ENCODE results near the gene ABHD16B. TPM values are rescaled to one million over a fixed set of nuclear protein-coding genes. Genes with fewer than 3 reads are reported as not detected.

The ABHD16B gene
- total RNA-seq, result 0.09 TPM in 1 of 2 replicates, not detected in the other

DNA sequence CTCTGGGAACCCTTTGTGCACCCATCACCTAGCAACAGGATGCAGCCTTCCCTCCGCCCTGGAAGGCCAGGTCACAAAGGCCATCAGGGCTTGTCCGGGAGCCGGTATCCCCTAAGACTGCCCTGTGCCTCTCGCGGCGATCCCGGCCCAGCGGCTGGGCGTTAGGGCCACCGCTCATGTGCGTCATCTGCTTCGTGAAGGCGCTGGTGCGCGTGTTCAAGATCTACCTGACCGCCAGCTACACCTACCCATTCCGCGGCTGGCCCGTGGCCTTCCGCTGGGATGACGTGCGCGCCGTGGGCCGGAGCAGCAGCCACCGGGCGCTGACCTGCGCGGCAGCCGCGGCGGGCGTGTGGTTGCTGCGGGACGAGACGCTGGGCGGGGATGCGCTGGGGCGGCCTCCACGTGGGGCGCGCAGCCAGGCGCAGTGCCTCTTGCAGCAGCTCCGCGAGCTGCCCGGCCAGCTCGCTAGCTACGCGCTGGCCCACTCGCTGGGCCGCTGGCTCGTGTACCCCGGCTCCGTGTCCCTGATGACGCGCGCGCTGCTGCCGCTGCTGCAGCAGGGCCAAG, at the start of gene ABHD16B:
ABHD16B (plus strand) TSS at position 134 of the 570 bp plus-strand sequence; CDS start at position 177, 43 bp downstream.

DNA sequence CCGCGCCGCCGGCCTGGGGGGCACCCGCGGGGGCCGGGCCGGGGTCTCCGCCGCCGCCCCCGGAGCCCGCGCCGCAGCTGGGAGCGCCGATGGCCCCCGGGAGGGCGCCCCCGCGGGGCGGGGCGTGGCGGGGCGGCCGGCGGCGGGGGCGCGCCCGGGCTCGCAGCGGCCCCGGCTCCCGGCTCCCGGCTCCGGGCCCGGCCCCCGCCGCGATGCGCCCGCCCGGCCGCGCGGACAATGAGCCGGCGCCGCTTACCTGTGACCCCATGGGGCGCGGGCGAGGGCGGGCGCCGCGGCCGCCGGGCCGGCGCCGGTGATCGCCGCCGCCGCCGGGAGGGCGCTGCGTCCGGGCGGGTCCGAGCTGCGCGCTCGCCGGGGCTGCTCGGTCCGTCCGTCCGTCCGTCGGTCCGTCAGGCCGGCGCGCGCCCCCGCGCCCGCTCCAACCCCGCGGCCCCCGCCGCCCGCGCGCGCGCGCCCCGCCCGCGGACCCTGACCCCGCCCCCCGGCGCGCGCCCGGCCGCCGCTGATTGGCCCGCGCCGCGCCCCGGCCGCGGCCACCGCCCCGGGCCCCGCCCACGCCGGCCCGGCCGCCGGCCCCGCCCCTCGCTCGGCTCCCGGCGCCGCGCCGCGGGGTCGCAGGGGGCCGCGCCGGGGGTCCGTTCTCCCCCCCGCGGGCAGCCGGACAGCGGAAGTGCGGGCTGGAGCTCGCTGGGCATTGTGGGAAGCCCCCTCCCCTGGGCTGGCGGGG, 30.3 kb upstream of the ABHD16B start, which contains the start of gene ZBTB46:
ZBTB46 (minus strand) TSS at position 424 of the 748 bp plus-strand sequence. CDS start 40,507 bp downstream, outside the sequence.

DNA sequence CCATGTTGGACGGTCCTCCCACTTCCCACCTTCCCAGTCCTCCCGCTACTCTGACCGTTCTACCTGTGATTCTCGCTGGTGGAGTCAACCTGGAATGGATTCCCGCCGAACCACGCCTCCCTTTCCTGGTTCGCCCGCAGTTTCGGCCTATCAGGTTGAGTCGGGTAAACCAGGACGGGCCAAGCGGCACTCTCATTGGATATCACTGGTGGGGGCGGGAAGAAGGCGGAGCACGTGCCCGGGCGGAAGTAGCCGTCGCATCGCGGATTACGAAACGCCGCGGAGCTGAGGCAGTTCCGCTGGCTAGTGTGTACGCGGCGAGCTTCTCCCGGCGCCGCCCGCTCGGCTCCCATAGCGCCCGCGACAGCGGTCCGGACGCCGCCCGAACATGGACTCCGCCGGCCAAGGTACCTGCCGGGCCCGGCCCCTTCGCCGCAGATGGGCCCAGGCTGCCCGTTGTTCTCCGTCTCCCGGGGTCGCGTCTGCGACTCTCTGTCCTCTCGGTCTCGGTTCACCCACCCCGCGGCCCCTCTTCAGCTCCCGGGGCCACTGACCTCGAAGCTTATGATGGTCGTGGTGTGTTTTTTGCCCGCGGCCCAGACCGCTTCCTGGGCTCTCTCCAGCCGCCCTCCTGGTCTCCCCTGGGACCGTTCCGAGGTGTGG, 3.8 kb downstream of the ABHD16B start, which contains the start of gene TPD52L2:
TPD52L2 (plus strand) TSS at position 293 of the 663 bp plus-strand sequence; CDS start at position 389, 96 bp downstream.

DNA sequence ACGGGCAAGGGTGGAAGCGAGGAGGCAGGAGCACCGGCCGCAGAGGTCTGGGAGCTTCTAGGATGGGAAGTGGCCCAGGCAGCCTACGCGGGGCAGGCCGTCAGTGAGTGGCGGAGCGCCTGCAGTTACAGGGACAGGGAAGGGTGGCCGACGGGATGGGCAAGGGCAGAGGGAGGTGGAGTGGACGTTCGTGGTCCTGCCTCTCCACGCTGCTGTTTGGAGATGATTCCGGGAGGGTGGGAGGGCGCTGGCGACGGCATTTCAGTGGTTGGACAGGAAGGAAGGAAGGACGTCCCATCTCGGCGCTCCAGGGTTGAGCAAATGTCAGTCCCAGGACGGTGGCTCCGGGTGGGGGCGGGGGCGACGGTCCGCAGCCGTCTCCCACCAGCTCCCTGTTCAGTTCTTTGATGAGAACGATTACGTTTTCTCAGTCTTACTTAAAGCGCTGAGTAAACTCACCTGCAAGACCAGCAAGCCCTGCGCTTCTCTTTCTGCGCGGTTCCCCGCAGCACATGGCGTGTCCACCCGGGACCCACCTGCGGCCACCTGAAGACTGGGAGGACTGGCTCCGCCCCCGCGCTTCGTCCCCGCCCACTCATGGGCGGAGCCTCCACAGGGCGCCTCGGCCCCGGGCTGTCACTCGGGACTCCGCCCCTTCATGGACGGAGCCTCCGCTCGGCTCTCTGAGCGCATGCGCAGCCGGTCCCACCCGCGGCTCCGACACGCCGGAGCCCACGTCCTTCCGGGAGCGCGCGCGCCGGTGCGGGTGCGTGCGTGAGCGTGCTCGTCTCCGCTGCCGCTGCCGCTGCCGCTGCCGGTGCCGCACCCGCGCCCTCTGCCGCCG, 33.3 kb downstream of the ABHD16B start, which contains the start of gene DNAJC5:
DNAJC5 (plus strand) TSS at position 769 of the 844 bp plus-strand sequence. CDS start 33,220 bp downstream, outside the sequence.

Other genes starting within 250 kb of the ABHD16B start
- gene GMEB2, start 234.4 kb upstream of the ABHD16B start, total RNA-seq, result 8.9 and 13.6 TPM in 2 replicates
- gene STMN3, start 208.1 kb upstream of the ABHD16B start, total RNA-seq, result 2.7 and 6.7 TPM in 2 replicates
- gene RTEL1, start 203.2 kb upstream of the ABHD16B start, total RNA-seq, result 7.1 and 14.3 TPM in 2 replicates
- 16.3 and 95.5 TPM in 2 replicates for gene TNFRSF6B, start 164.8 kb upstream of the ABHD16B start, total RNA-seq
- 35.3 and 43.2 TPM in 2 replicates for gene ARFRP1, start 153.5 kb upstream of the ABHD16B start, total RNA-seq
- 19.3 and 23.6 TPM in 2 replicates for gene ZGPAT, start 153.5 kb upstream of the ABHD16B start, total RNA-seq
- 2.7 and 8.9 TPM in 2 replicates for gene LIME1, start 124.8 kb upstream of the ABHD16B start, total RNA-seq
- gene SLC2A4RG, start 121.7 kb upstream of the ABHD16B start, total RNA-seq, result 14.3 and 24.8 TPM in 2 replicates
- gene ZBTB46, start 30.2 kb upstream of the ABHD16B start, total RNA-seq, result 0.42 and 0.59 TPM in 2 replicates
- 127 and 187 TPM in 2 replicates for gene TPD52L2, start 3.8 kb downstream of the ABHD16B start, total RNA-seq
- 79.7 and 83.4 TPM in 2 replicates for gene DNAJC5, start 33.6 kb downstream of the ABHD16B start, total RNA-seq
- 15.7 and 22.6 TPM in 2 replicates for gene UCKL1, start 94.9 kb downstream of the ABHD16B start, total RNA-seq
- gene ZNF512B, start 108.4 kb downstream of the ABHD16B start, total RNA-seq, result 6.2 and 10.6 TPM in 2 replicates
- gene SAMD10, start 118.1 kb downstream of the ABHD16B start, total RNA-seq, result 0.30 and 2.4 TPM in 2 replicates
- gene PRPF6, start 119.6 kb downstream of the ABHD16B start, total RNA-seq, result 58.2 and 72.9 TPM in 2 replicates
- gene C20orf204, start 174.7 kb downstream of the ABHD16B start, total RNA-seq, result 0.88 and 0.89 TPM in 2 replicates
- under 0.01 TPM in 1 of 2 replicates, not detected in the other for gene SOX18, start 188.1 kb downstream of the ABHD16B start, total RNA-seq
- gene TCEA2, start 201.7 kb downstream of the ABHD16B start, total RNA-seq, result 27.2 and 35.3 TPM in 2 replicates
- 14.0 and 16.0 TPM in 2 replicates for gene RGS19, start 218.0 kb downstream of the ABHD16B start, total RNA-seq
- gene OPRL1, start 218.6 kb downstream of the ABHD16B start, total RNA-seq, result 3.0 TPM in 2 replicates
- gene LKAAEAR1, start 222.9 kb downstream of the ABHD16B start, total RNA-seq, result not detected in 2 replicates
- gene NPBWR2, start 246.1 kb downstream of the ABHD16B start, total RNA-seq, result not detected in 2 replicates